OCI-LY3 (cell line): ENCODE measurements around the gene NOS1AP.

Experiments
- H2AFZ ChIP-seq: fragments of 200-600, 300-600 bp; shearing (Covaris generic); 2 replicates; pipeline ENCODE4 v1.6.0; 2014; ENCODE audit warnings: antibody characterized with exemption, low read depth, low read length
- H3K27ac ChIP-seq: fragments of 200-600, 300-600 bp; sonication (generic); 2 replicates; pipeline ENCODE4 v1.5.1; 2014; ENCODE audit warnings: mild to moderate bottlenecking, low read length, moderate library complexity, mixed read lengths
- H3K27me3 ChIP-seq: fragments of 200-600, 300-600 bp; sonication (generic); 2 replicates; pipeline ENCODE4 v1.6.1; 2014; ENCODE audit warnings: low read depth, low read length, mixed read lengths
- H3K36me3 ChIP-seq: fragments of 200-600, 300-600 bp; sonication (generic); replicated peaks from 2 replicates; pipeline ENCODE3; 2014; ENCODE audit warnings: low read depth, low read length, mixed read lengths
- H3K4me1 ChIP-seq: fragments of 300-600, 200-600 bp; sonication (generic); 2 replicates; pipeline ENCODE4 v1.6.1; 2014; ENCODE audit warnings: low read length, mixed read lengths
- H3K4me2 ChIP-seq: fragments of 200-600, 300-600 bp; sonication (generic); 2 replicates; pipeline ENCODE4 v1.6.1; 2014; ENCODE audit warnings: low read length, mixed read lengths
- H3K4me3 ChIP-seq: fragments of 300-600, 200-600 bp; sonication (generic); 2 replicates; pipeline ENCODE4 v1.5.1; 2014; ENCODE audit warnings: antibody characterized with exemption, mild to moderate bottlenecking, low read length, moderate library complexity
- H3K79me2 ChIP-seq: fragments of 300-600, 200-600 bp; shearing (Covaris generic); 2 replicates; pipeline ENCODE4 v1.6.1; 2014; ENCODE audit warnings: mild to moderate bottlenecking, low read length, mixed read lengths
- H3K9ac ChIP-seq: fragments of 300-600, 200-600 bp; shearing (Covaris generic); 2 replicates; pipeline ENCODE4 v1.6.0; 2014; ENCODE audit warnings: mild to moderate bottlenecking, low read length, moderate library complexity
- H3K9me3 ChIP-seq: fragments of 200-600, 300-600 bp; shearing (Covaris generic); 2 replicates; pipeline ENCODE4 v1.6.1; 2014; ENCODE audit warnings: low read length, mixed read lengths; ENCODE audit not compliant: insufficient read depth
- H4K20me1 ChIP-seq: fragments of 200-600, 300-600 bp; sonication (generic); 2 replicates; pipeline ENCODE4 v1.6.1; 2016; ENCODE audit warnings: low read length, mixed read lengths; ENCODE audit not compliant: insufficient read depth
- CTCF ChIP-seq: fragments of 200-600, 300-600 bp; sonication (generic); IDR thresholded peaks from 2 replicates; pipeline ENCODE4 v1.5.1; 2014; ENCODE audit warnings: antibody characterized with exemption, low read length, low read depth
- EZH2phosphoT487 ChIP-seq: fragments of 200-600 bp; shearing (Covaris generic); IDR thresholded peaks from 2 replicates; pipeline ENCODE4 v1.6.1; 2018; ENCODE audit warnings: antibody characterized with exemption, mixed run types, low read depth

NOS1AP gene

GRCh38 chr1:162384601-162385279, 315.2 kb downstream of the NOS1AP start:
- TF ChIP-seq EZH2phosphoT487 (no peak), CTCF (no peak)
- peaks cover 8% of the 10 kb centered on the region for H3K4me1 ChIP-seq
- H4K20me1 ChIP-seq = no peaks in the 10 kb centered on the region
- H3K27me3 ChIP-seq = peaks cover 50% of the 10 kb centered on the region
- H3K9ac ChIP-seq = no peak overlapping the region
- no peaks in the 10 kb centered on the region for H3K9me3 ChIP-seq
- H3K4me2 ChIP-seq = no peak overlapping the region
- no peak overlapping the region for H3K27ac ChIP-seq
- H3K4me3 ChIP-seq = no peak overlapping the region
- H3K79me2 ChIP-seq = no peaks in the 10 kb centered on the region
- H2AFZ ChIP-seq = no peak overlapping the region
- no peaks in the 10 kb centered on the region for H3K36me3 ChIP-seq

- Histone ChIP-seq H3K27me3 (peaks cover 50% of the 10 kb centered on the region), H3K9me3 (no peaks in the 10 kb centered on the region), H3K36me3 (no peaks in the 10 kb centered on the region), H3K4me1 (peaks cover 8% of the 10 kb centered on the region), H4K20me1 (no peaks in the 10 kb centered on the region), H3K79me2 (no peaks in the 10 kb centered on the region), H3K9ac (no peak overlapping the region), H3K4me2 (no peak overlapping the region), H3K4me3 (no peak overlapping the region), H2AFZ (no peak overlapping the region), H3K27ac (no peak overlapping the region)
- TF ChIP-seq EZH2phosphoT487 (no peak), CTCF (no peak)
Measured at GRCh38 chr1:162385280-162385623, 315.8 kb downstream of the NOS1AP start.

- Histone ChIP-seq H2AFZ (no peak overlapping the region), H3K4me1 (peaks cover 8% of the 10 kb centered on the region), H3K4me3 (no peak overlapping the region), H3K9ac (no peak overlapping the region), H3K4me2 (no peak overlapping the region), H3K27ac (no peak overlapping the region), H4K20me1 (no peaks in the 10 kb centered on the region; the same call in 1 of the 2 replicates), H3K79me2 (no peaks in the 10 kb centered on the region), H3K9me3 (no peaks in the 10 kb centered on the region), H3K36me3 (no peaks in the 10 kb centered on the region), H3K27me3 (peaks cover 52% of the 10 kb centered on the region)
- TF ChIP-seq EZH2phosphoT487 = no peak
- TF ChIP-seq CTCF = no peak
Measured at GRCh38 chr1:162385702-162386101, 316.2 kb downstream of the NOS1AP start.

GRCh38 chr1:162386292-162387225, 317.1 kb downstream of the NOS1AP start:
- Histone ChIP-seq H3K79me2 (no peaks in the 10 kb centered on the region), H3K4me1 (peaks cover 8% of the 10 kb centered on the region), H3K4me2 (no peak overlapping the region), H3K27me3 (peaks cover 58% of the 10 kb centered on the region), H2AFZ (no peak overlapping the region), H3K4me3 (no peak overlapping the region), H3K36me3 (no peaks in the 10 kb centered on the region), H4K20me1 (no peaks in the 10 kb centered on the region; the same call in 1 of the 2 replicates), H3K9me3 (no peaks in the 10 kb centered on the region), H3K9ac (no peak overlapping the region), H3K27ac (no peak overlapping the region)
- no peak for TF ChIP-seq CTCF
- no peak for TF ChIP-seq EZH2phosphoT487
